ENCODE data around the gene HOXA2.

HOXA2 gene

DNA sequence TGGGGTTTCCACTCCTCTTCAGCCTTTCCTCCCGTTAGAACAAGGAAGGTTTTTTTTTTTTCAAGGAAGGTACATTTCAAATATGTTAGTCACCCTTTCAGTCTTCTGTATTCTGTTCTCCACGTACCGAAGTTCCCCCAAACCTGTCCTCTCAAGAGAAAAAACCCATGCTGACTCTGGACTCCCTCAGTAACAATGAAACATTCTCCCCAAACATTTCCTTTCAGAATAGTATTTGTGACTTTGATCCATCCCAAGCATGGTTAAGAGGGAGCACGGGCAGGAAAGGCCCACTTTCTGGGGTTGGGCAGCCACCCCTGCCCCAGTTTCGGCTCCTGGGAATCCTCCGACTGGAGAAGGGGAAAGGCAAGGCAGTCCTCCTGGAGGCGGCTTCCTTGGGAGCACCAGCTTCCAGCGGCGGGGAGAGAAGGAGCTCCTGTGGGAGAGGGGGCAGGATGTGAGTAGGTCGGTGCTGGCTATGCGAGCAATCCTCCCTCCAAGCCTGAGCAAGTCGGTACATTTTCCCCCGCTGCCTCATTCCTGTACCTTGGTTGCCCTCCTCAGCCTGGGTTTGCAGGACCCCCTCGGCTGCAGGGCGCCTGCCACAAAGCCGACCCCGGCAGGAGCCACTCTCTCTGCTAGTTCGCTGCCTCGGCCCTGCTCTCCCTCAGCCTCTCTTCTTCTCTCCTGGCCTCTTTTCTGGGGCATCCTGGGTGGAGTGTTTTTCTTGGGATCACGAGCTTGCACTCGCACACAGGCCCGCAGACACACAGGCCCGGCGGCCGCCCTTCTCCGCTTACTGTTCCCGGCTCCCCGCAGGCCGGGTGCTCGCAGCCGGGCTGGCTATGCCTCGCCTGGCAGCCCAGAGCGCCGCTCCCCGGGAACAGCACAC, 4.6 kb downstream of the HOXA2 start:
- no peak for DNase-seq

DNA sequence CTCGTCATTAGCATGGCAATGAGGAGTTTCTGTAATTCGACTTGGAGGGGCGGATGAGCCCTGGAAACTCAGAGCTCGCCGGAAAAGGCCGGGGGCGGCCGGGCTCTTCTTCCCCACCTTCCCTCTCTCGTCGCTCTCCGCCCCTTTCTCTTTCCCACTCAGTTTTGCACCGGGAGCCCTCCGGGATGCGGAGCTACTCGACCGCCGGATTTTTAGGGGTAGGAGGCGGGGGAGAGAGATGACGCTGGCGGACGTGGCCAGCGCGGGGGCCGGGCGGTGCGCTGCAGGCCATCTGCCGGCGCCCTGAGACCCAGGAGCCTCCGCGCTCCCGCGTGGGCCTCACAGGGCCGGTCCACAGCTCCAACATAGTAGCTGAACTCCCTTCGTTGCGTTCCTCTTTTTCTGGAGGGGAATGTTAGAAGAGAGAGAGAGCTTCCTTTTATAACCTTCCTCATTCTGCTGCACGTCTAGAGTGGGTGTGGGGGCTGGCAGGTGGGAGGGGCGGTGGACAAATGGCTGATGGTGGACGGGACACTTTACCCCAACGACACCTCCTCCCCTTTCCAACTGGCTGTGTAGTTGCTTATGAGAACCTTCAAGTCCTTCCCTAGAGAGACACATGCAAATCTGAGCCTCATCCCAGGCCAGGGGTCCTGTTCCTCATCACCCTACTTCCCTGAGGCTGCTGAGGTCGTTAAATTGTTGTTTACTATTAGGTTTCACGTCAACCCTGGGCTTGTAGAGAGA, 5.5 kb downstream of the HOXA2 start:
- peak; percentile 70 for DNase-seq

DNA sequence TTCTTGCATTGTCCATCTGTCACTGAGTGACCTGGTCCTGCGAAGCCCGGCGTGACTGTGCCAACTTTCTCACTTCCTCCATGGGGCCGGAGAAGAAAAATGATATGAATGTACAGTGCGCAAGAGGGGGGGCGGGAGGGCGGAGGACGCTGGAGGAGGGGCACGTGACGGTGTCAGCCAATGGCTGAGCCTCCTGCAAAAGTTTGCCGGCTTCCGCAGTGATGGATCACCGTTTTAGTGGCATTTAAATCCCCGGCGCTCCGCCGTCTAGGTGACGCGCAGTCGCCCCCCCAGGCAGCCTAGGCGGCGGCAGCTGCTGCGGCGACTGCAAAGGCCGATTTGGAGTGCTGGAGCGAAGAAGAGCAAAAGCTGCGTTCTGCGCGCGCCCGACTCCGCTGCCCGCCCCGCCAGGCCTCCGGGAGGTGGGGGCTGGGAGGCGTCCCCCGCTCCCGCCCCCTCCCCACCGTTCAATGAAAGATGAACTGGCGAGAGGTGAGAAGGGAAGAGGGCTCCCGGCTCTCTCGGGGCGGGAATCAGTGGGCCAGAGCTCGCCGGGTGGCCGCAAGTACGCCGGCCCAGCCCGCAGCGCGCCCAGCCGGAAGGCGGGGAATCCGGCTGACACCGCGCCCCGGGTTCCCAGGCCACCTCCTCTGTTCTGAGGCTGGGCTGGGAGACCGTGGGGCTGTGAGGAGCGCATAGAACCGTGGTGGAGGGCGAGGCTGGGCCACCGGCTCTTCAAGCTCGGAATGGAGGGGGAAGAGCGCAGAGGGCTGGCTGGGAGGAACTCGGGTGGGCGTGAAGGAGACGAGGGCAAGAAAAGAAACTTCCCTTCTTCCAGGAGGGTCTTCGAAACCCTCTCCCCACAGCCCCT, 6.4 kb downstream of the HOXA2 start, which contains the start of gene HOXA1:
Gene HOXA1, minus strand, starts transcription at position 104 of the 871 bp plus-strand sequence. Its CDS starts 88 bp downstream, at position 16.
- peak; percentile 83 for DNase-seq

DNA sequence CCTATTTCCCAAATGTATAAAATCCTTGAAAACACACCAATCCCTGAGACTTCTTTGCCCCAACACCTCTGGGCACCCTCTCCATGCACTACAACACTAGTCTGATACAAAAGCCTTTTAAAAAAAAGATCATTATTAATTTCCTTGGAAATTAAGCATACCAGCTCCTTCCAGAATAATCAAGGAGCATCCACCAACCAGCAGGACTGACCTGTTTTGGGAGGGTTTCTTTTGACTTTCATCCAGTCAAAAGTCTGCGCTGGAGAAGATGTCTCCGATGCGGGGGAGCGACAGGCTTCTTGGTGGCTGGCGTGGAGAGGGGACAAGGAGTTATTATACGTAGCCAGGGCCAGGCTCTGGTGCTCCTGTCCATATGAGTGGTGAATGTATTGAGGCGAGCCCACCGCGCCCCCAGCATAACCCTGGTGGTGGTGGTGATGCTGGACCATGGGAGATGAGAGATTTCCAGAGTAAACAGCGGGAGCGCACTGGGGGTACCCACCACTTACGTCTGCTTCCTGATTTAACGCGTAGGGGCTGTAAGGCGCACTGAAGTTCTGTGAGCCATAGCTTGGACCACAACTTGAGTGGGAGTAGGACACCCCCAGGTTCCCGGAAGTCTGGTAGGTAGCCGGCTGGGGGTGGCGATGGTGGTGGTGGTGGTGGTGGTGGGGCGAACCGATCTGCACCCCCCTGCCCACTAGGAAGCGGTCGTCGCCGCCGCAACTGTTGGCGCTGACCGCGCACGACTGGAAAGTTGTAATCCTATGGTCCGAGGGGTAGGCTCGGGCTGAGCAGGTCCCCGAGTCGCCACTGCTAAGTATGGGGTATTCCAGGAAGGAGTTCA, 7.2 kb downstream of the HOXA2 start:
- DNase-seq = no peak

DNA sequence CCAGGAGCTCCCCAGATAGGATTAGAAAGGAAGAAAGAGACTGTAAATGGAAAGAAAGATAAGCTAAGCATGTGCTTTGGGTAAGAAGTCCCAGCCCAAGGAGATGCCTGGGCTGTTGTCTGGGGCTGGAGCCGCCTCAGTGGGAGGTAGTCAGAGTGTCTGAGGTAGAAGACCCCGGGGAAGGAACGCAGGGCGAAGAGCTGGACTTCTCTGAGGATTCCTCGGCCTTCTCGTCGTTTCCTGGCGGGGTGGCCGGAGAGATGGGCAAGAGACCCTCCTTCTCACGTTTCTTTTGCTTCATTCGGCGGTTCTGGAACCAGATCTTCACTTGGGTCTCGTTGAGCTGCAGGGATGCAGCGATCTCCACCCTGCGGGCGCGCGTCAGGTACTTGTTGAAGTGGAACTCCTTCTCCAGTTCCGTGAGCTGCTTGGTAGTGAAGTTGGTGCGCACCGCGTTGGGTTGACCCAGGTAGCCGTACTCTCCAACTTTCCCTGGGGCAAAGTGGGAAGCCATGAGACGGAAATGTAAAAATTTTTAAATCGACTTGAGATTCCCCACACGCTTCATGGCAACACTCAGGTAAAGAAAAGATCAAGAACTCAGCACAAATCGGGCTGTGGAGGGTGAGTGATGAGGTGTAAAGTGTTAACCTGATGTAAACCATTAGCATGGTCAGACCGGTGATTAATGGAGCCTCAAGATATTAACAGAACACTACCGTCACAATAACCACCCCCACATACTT, 8.0 kb downstream of the HOXA2 start:
- no peak for DNase-seq

DNA sequence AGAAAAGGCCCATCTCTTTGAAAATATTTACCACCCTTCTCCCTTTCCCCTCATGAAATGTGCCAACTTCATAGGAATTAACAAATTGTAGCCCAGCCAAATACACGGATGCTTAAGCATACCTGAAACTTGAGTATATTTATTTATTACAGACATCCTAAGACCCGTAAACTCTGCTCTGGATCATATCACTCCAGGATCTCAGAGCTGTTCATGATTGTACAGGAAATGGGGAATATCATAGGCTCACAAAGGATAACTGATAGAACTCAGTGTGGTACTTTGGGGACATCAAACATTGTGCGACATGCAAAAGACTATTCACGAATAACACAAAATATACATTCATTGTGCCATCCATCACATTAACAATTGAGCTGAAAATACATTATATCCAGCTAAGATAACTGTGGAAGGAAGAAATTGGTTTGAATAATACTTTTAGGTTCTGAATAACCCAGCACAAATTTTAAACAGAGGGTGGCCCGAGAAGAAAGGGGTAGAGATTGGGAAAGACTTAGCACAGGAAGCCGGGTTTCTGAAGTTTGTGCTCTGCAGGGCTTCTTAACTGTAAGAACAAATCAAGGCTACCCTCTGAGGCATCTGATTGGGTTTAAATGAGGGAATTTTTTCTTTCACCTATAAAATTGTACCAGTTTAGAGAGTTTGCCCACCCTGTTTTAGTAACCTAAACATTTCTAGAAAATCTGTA, 9.1 kb downstream of the HOXA2 start:
- no peak for DNase-seq

DNA sequence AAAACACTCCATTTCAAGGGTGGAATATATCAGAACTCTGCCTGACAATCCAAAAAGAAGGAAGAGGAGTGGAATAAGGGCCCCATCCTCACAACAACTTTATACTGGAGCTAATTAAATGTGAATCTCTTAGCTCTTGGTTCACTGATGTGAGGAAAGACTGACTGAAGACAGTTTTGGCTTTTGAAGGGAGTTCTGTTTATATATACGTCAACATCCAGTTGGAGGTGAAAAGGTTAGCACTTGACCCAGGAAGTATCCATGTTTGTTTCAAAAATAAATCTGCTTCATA, 9.7 kb downstream of the HOXA2 start:
- DNase-seq = no peak

DNA sequence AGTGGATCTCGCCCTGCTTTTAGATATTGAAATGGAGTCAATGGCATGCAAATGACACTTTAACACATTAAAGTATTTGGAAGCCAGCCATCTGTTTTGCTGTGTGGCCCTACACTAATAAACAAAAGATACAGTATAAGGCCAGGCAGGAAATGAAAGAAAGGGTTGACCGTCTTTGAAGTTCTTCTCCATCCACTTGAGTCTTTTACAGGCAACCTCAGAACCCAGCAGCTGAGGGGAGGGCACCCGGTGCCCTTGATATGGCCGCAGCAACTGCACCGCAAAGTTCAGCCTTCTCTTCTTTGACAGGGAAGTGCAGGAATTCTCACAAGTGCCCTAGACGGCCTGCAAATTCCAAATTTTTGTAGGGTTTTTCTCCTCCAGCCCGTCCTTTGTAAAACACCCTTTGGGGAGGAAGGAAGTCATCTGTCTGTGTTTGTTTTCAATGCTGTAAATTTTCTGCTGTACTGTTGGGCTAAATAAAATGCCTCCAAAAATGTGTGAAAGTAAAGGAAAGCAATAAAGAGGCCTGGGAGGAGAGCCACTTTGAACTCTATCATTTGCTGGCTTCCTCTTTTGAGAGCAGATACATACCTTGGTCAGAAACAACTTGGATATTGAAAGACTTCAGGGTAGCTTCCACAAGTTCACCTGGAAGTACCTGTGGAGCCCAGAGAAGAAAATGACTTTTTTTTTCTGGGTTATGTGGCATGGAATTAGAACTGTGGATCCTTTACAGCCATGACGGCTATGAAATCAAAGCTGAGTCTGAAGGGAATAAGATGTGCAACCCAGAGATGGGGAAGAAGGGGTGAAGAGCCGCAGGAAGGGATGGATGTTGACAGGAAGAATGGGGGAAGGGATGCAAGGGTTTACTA, 10.3 kb downstream of the HOXA2 start:
- no peak for DNase-seq

DNA sequence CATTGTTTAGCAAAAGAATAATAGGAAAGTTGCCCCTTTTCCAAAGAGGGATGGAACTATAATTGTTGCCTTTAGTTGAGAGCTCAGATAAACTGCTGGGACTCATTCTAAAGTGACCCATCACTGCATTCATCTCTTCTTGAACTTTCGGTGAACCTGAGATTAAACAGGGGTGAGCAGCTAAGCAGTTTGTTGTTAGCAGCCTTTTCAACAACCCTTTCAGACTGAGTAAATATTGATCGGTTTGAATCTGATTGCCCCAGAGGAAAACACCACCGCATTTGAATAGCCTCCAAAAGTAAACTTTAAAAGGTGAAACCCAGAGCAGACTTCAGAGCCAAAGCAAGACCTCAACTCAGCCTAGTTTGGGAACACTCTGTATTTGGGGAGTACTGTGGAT, 11.4 kb downstream of the HOXA2 start:
- DNase-seq = no peak

DNA sequence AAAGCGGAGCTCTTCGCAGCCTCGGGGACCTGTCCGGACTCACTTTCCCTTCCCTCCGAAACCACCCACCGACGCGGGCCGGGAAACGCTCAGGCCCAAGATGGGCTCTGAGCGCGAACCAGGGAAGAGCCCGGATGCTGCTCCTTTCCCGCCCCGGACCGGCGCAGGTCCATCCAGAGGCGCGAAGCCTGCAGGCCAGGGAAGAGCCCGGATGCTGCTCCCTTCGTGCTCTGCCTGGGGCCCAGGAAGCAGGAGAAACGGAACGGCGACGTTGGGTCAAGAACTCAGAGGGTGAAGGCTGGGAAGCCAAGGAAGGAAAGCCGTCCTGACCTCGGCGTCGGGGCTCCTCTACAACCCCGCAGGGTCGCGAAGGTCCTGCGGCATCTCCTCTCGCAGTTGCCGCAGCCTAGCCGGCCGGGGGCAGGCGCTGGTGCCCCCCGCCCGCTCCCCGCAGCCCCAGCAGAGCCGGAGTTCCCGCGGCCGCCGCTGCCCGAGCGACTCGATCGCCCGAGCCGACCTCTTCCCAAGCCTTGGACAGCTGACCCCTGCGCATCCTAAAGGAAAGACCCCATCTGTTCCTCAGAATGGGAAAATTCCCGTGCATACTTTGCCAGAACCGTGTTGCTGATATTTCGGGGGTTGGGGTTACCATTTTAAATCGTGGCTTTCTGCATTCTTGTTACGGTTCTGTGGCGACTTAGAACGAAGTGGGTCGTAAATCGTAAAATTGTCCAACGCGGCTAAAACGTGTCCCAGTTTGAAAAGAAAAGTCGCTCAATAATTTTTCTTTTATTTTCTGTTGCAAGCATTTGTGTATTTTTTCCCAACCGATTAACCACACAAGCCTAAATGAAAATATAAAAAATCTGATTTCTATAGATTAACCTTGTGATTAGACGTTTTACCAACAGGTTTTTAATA, 14.2 kb downstream of the HOXA2 start:
- peak; percentile 52 for DNase-seq

DNA sequence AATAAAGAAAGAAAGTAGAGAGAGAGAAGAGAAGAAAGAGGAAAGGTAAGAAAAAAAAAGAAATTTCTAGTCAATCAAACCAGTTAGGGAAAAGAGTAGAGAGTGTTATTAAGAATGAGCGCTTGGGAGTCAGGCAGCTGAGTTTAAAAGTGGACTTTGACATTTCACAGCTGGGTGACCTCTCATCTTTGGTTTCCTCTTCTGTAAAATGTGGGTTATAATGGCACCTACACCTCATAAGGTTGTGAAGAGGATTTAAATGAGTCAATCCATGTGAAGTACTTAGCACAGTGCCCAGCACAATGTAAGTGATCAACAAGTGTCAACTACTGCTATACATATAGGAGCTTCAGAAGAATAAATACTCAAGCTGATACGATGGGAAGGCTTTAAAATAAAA, 18.8 kb downstream of the HOXA2 start:
- no peak for DNase-seq

DNA sequence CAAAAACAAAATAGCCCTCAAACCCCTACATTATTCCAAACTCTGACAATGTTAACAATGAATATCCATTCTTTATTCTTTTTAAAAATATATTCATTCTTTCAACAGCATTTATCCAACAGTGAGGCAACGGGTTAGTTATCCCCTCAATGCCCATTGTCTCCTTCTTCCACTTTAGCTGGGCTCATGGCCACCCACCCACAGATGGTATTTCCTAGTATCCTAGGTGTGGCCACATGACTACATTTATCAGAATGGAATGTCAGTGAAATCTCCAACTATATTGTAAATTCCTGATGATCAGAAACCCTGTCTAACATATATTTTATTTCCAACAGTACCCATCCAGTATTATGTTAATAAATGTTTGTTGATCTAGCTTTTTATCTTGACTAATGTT, 20.3 kb downstream of the HOXA2 start:
- no peak for DNase-seq

DNA sequence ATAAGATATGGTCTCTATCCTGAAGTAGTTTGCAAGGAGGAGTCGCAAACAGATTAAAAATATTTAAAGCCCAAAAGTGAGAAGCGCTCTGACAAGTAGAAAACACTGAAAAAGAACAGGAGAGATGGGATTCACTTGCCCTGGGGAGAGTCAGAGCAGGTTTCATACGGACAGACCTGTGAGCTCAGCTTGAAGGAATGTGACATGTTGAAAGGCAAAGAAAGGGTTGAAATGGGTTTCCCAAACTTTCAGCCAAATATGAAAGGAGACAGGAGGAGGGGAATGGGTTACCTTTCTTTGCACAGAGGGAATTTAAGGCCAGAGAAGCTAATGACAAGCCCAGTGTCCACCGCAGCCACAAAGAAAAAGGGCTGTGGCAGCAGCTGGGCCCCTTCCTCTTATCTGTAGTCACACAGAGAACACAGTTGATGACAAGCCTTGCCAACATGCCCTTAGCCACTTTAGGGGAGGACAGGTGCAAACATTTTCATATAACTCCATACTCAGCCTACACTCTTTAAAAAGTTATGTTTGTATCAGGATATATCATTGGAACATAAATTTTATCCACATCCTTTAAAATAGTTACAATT, 21.5 kb downstream of the HOXA2 start:
- no peak for DNase-seq

DNA sequence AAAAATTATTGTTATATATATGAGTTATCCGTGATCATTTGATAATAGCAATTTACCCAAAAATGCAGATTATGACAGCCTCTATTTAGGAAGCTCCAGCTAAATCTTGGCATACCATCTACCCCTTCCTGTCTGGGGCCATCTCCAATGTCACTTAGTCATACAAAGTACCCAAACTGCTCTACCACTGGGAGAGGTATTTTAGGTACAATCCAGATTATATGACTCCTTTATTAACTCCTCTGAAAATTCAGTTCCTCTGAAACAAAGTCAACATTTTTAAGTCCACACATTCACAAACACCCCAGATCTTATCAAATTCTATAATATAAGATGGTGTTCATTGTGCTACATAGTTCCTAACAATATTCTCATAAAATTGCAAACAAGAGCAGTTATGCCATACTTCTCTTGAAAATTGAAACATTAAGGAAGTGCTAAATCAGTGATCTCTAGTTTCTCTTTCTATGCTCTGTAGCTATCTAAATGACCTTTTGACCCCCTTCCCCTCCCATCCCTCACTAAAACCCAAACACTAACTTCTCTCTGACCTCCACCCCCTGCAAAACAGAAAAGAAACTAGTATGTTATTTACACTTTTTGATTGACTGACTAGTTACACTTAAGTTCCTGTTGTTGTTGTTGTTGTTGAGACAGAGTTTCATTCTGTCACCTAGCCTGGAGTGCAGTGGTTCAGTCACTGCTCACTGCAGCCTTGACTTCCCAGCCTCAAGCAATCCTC, 23.1 kb downstream of the HOXA2 start:
- no peak for DNase-seq

DNA sequence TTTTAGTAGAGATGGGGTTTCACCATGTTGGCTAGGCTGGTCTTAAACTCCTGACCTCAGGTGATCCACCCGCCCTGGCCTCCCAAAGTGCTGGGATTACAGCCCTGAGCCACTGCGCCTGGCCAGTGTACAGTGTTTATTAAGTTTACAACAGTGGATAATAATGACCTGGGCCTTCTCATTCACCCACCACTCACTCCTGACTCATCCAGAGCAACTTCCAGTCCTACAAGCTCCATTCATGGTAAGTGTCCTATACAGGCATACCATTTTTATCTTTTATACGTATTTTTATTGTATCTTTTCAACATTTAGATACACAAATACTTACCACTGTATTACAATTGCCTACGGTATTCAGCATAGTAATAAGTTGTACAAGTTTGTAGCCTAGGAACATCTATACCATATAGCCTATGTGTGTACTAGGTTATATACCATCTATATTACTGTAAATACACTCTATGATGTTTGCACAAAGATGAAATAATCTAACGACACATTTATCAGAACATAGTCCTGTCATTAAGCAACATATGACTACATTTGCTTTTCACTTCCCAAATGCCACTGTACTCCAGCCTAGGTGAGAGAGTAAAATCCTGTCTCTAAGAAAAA, 23.8 kb downstream of the HOXA2 start:
- no peak for DNase-seq

DNA sequence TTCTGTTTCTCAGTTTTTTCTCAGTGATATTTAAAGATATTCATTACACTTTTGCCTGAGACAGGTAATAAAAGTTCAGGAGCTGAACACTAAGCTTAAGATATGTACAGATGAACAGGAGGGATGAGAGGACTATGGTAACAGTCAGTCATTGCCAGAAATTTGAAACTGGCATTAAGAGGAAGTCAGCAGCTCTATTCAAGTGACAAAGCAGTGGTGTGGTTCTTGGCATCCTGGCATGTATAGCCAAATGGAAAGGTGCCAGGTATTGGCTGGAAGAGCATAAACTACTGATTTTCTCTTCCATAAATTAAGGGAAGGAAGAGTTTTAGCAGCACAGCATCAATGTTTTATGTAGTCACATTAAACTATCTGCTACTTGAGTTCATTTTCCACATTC, 29.4 kb downstream of the HOXA2 start:
- DNase-seq = no peak
